GM18909 (cell line): ENCODE measurements around the gene NRXN3.
"Not testable (repeated sequence)": the region's sequence is repeated elsewhere in the genome, so short reads cannot be mapped to it uniquely, and the experiment has no call there.

Experiments
- ATAC-seq: cut with Tn5 transposase; IDR thresholded peaks from one replicate; pipeline ENCODE4 v1.9.1; 2021; ENCODE audit warnings: mild to moderate bottlenecking; ENCODE audit not compliant: unreplicated experiment, poor library complexity

NRXN3 gene

GRCh38 chr14:79019898-79020297 lies 849.7 kb downstream of the NRXN3 start:
- ATAC-seq: not testable (repeated sequence)

DNA sequence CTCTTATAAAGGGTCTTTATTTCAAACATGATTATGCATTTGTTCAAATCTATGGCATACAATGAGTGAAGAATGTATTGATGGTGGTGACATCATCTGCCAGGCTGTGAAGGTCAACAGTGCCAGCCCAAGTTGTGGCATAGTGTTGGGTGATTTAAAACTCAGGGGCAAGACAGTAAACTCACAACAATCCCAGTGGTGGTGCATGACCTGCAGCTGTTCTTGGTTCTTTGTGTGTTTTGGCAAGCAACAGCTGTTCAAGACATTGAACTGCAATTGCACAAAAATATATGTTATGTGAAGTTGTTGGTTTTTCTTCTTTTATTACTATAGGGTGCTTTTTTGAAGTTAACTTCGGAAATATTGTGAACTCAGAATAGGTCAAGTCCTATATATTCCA lies 851.6 kb downstream of the NRXN3 start:
- ATAC-seq: no peak

DNA sequence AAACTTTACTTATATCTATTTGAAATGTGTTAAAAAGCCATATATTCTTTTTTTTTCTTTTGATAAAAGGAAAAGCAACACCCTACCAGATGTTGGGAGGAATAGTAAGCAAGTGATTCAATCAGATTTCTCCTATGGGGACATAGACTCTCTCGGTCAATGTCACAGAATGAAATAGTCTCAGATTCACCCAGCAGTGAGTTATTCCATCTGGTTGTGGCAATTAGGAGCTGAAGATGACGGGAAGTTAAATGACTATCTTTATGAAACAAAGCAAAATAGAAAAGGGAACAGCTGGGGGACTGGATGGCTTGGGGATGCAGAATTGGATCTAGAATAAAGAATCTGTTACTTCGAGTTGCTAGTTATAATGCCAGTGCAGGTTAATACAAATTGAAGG lies 857.0 kb downstream of the NRXN3 start:
- no peak for ATAC-seq

GRCh38 chr14:79028281-79028680 lies 858.1 kb downstream of the NRXN3 start:
- no peak for ATAC-seq

GRCh38 chr14:79036441-79036840 lies 866.3 kb downstream of the NRXN3 start:
- no peak for ATAC-seq

- no peak for ATAC-seq
These were observed 866.9 kb downstream of the NRXN3 start for GRCh38 chr14:79037106-79037505.

DNA sequence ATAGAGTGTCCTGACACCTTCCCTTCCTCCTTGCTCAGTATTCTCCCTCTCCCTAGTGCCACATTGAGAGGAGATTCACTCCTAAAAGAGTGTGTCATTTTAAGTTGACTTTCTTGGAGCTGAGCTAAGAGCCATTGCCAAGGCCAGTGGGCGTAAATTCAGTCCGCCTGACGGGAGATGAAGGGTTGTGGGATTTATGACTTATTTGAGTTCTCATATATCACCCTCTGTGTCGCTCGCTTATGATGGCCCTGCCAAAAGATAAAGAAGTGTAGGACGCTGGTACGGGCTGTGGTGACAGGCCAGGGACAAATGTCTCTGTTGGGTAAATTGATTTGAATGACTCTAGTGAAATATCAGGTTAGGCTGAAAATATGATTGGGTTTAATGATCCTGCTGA lies 867.4 kb downstream of the NRXN3 start:
- ATAC-seq: no peak

- no peak for ATAC-seq
These were observed 870.6 kb downstream of the NRXN3 start for GRCh38 chr14:79040790-79041189.

- ATAC-seq: no peak
These were observed 873.2 kb downstream of the NRXN3 start for GRCh38 chr14:79043194-79043889.

GRCh38 chr14:79044894-79045624 lies 874.9 kb downstream of the NRXN3 start:
- ATAC-seq: no peak

DNA sequence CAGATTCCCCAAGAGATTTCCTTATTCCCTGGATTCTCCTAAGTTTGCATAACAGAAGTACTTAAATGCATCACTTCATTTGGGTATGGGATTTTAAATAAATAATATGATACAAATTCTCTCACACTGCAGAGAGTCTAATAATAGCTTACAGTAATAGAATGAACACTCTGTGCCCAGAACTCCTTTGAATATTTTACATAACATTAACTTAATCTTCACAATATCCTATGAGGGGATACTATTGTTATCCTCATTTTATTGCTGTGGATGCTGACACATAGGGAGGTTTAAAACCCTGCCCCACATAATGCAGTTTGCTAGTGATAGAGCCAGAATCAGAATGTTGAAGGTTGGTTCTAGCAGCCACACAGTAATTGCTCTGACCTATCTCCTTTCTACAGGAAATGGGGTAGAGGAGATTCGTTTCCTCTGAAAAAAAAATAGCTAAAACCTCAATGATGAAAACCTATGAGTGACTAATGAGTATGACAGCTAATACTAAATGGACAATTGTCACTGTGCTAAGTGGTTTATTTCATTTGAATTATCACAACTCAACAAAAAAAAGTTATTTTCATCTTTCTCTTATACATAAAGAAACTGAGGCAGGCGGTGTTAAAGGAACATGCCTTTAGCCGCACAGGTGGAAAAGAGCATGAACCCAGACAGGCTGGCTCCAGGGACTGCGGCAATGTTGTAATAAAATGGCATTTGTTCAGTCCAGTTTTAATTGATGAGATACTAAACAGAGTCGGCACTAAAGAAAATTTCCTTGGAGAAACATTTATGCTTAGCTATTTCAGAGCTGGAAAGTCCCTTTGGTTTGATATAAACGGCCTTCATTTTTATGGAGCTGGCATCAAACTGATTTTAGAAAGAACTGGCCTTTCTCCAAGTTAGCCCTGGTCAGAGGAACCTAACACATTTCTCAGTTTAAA lies 880.9 kb downstream of the NRXN3 start:
- no peak for ATAC-seq

GRCh38 chr14:79051742-79052141 lies 881.6 kb downstream of the NRXN3 start:
- no peak for ATAC-seq

DNA sequence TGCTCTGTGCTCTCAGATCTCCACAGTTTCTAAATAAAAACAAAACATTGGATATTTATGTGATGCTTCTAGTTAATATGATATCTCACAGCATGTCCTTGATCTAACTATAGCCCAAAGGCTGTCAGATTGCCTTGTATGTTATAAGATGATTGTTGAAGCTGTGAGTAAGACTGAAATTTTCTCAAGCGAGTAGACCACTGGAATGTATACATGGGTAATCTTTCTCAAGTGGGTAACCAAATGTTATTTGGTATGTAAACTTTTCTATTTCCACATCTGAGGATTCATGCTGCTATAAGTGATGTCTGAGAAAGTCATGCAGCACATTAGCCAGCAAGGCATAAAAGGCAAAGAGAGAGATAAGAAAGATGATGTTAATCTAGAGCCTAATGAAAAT lies 886.7 kb downstream of the NRXN3 start:
- ATAC-seq: no peak

DNA sequence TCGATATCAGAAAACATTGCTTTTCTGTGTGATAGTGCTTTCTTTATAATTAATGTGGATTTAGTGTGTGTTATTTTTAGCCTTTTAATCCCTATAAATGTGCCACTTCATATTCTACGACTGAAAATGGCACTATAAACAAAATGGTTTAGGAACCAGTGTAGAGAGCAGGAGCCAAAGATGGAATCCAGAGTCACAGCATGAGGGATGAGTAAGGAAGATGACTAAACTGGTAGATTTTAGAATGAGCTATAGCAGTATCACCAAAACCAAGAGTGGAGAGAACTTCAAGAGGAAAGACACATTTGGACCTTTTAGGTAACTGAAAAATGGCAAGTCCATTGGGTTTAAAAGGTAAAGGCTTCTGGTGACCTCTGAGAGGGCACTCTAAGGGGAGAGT lies 887.2 kb downstream of the NRXN3 start:
- ATAC-seq: no peak

DNA sequence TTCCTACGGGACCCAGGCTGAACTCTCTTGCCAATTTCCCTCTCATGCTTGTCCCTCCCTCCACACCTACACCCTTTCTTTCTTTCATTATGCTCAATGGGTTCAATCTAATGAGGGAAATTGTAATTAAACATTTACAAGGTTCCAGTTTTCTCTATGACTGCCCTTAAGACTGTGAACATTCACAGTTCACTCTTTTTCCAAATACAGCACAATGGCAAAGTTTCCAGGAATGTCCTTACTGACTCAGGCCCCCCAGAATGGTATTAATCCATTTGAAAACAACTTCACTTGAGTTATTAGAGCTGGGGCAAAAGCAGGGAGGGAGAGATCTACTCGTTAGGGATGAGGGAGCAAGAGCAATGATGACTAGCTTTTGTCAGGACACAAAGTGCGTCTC lies 892.1 kb downstream of the NRXN3 start:
- ATAC-seq: no peak

DNA sequence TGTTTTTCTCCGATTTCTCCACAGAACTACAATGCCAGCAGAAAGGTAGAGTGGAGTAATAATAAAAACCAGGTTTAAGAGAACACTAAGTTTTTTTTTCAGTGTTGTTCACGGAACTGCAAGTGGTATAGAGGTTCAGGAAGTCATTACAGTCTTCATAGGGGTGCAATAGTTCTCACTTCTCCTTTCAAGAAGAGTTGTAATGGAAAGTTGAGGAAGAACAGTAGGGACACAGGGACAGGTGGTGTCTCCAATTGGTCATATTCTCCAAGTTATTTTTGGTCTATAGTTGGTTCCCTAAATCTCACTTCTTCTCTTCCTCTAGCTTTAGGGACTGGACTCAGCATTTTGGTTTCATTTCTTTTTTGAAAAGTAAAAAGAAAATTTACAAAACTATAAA lies 894.0 kb downstream of the NRXN3 start:
- ATAC-seq: no peak

GRCh38 chr14:79074510-79074909 lies 904.3 kb downstream of the NRXN3 start:
- ATAC-seq: no peak

DNA sequence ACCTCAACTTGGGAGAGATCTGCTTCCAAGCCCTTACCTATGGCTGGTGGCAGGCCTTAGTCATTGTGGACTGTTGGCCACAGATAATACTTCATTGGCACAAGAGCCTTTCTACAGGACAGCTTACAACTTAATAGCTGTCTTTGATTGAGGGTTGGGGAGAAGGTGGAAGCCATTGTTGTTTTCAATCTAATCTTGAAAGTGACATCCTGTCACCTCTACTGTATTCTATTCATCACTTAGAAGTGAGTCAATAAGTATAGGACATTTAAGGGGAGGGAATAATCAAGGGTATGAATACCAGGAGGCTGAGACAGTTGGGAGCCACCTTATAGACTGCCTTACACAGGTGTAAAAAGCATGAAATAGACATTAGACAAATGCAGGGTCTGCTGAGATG lies 906.3 kb downstream of the NRXN3 start:
- ATAC-seq: no peak

DNA sequence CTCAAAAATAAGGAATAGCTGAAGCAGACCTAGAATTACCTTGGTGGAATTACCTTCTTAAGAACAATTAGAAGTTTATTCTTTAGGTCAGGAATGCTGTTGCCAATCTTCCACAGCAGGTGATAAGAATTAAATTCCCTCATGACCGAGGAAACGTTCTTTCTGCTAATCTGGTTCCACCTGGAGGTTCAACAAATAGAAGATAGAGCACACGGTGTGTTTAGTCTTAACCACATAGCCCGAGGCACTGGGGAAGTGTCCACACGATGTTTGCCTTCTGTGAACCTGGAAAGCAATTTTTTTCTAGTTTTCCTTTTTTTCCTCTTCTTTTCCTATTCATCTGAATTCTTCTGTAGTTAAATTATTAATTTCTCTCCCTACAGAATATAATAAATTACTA lies 906.9 kb downstream of the NRXN3 start:
- ATAC-seq: no peak

- no peak for ATAC-seq
These were observed 909.9 kb downstream of the NRXN3 start for GRCh38 chr14:79080040-79080439.

- no peak for ATAC-seq
These were observed 912.7 kb downstream of the NRXN3 start for GRCh38 chr14:79082883-79083282.
